Stimulated activated effector memory CD8-positive, alpha-beta T cell treated with anti-CD3 and anti-CD28 coated beads, Interleukin-12 subunit alpha, Interleukin-12 subunit beta, amount 100 ng/mL, for 72 hours (primary cell): ENCODE results near the gene KRT23.
"Not testable (repeated sequence)": the region's sequence is repeated elsewhere in the genome, so short reads cannot be mapped to it uniquely, and the experiment has no call there.

ENCODE experiments used
- ATAC-seq: fragments of 150-1000 bp; cut with Tn5 transposase; 2 replicates; pipeline ENCODE4 v1.10.0; 2021
- DNase-seq, 2 donors: peaks; one replicate each; pipeline ENCODE4 v3.0.0; 2021 to 2022; ENCODE audit warnings: low spot score in 2 of 2
- H3K27ac Mint-ChIP-seq: one replicate; pipeline ENCODE4 v1.8.0; 2022; ENCODE audit warnings: mild to moderate bottlenecking, mixed read lengths
- H3K36me3 Mint-ChIP-seq: one replicate; pipeline ENCODE4 v1.8.0; 2022; ENCODE audit warnings: mild to moderate bottlenecking, mixed read lengths
- H3K4me1 Mint-ChIP-seq: one replicate; pipeline ENCODE4 v1.8.0; 2022; ENCODE audit warnings: mixed read lengths
- H3K4me3 Mint-ChIP-seq: one replicate; pipeline ENCODE4 v1.8.0; 2022; ENCODE audit warnings: mild to moderate bottlenecking, mixed read lengths
- H3K9me3 Mint-ChIP-seq: one replicate; pipeline ENCODE4 v1.8.0; 2022; ENCODE audit warnings: mixed read lengths

Gene KRT23

GRCh38 chr17:40936437-40936971 is 942 bp downstream of the KRT23 start:
- no peak for DNase-seq
- Mint-ChIP-seq H3K9me3 (no peaks in the 10 kb centered on the region), H3K27ac (no peak overlapping the region), H3K4me3 (no peak overlapping the region), H3K4me1 (peaks cover 13% of the 10 kb centered on the region), H3K36me3 (no peaks in the 10 kb centered on the region)
- ATAC-seq = no peak

- ATAC-seq = peak; percentile 75
- Mint-ChIP-seq H3K9me3 (no peaks in the 10 kb centered on the region), H3K27ac (no peak overlapping the region), H3K36me3 (no peaks in the 10 kb centered on the region), H3K4me3 (no peak overlapping the region), H3K4me1 (peaks cover 13% of the 10 kb centered on the region)
- DNase-seq = no peak
Measured at GRCh38 chr17:40935624-40936023, 1.8 kb downstream of the KRT23 start.

- Mint-ChIP-seq H3K27ac (no peak overlapping the region), H3K36me3 (no peaks in the 10 kb centered on the region), H3K4me1 (peaks cover 11% of the 10 kb centered on the region), H3K9me3 (no peaks in the 10 kb centered on the region), H3K4me3 (no peak overlapping the region)
- DNase-seq = no peak
- ATAC-seq = no peak
Measured at GRCh38 chr17:40932608-40933007, 4.8 kb downstream of the KRT23 start.

- no peaks in the 10 kb centered on the region for H3K4me1 Mint-ChIP-seq
- H3K36me3 Mint-ChIP-seq = no peaks in the 10 kb centered on the region
- DNase-seq (no peak), ATAC-seq (no peak)
- H3K27ac Mint-ChIP-seq = no peak overlapping the region
- no peaks in the 10 kb centered on the region for H3K9me3 Mint-ChIP-seq
- H3K4me3 Mint-ChIP-seq = no peak overlapping the region
Measured at GRCh38 chr17:40931311-40931710, 6.1 kb downstream of the KRT23 start.

- H3K27ac Mint-ChIP-seq = no peak overlapping the region
- no peaks in the 10 kb centered on the region for H3K9me3 Mint-ChIP-seq
- ATAC-seq (no peak), DNase-seq (no peak)
- H3K4me3 Mint-ChIP-seq = no peak overlapping the region
- no peaks in the 10 kb centered on the region for H3K36me3 Mint-ChIP-seq
- no peaks in the 10 kb centered on the region for H3K4me1 Mint-ChIP-seq
Measured at GRCh38 chr17:40926341-40926740, 11.1 kb downstream of the KRT23 start.

GRCh38 chr17:40922239-40922638 is 15.2 kb downstream of the KRT23 start:
- DNase-seq = no peak

GRCh38 chr17:40921026-40921425 is 16.4 kb downstream of the KRT23 start:
- Mint-ChIP-seq H3K27ac (no peak overlapping the region), H3K4me1 (no peaks in the 10 kb centered on the region), H3K36me3 (no peaks in the 10 kb centered on the region), H3K4me3 (no peak overlapping the region), H3K9me3 (no peaks in the 10 kb centered on the region)
- ATAC-seq = no peak
- no peak for DNase-seq

More at GRCh38 chr17:40922239-40922638, 15.2 kb downstream of the KRT23 start:
- Mint-ChIP-seq H3K27ac (no peak overlapping the region), H3K4me3 (no peak overlapping the region), H3K36me3 (no peaks in the 10 kb centered on the region), H3K9me3 (no peaks in the 10 kb centered on the region), H3K4me1 (no peaks in the 10 kb centered on the region)
- ATAC-seq = no peak

- not testable (repeated sequence) for H3K36me3 Mint-ChIP-seq, H3K27ac Mint-ChIP-seq, H3K9me3 Mint-ChIP-seq, ATAC-seq, H3K4me3 Mint-ChIP-seq, DNase-seq, H3K4me1 Mint-ChIP-seq
Measured at GRCh38 chr17:40917116-40917515, 20.3 kb downstream of the KRT23 start.

- Mint-ChIP-seq H3K4me3 (no peak overlapping the region), H3K4me1 (no peaks in the 10 kb centered on the region), H3K36me3 (no peaks in the 10 kb centered on the region), H3K27ac (no peak overlapping the region), H3K9me3 (no peaks in the 10 kb centered on the region)
- DNase-seq (no peak), ATAC-seq (no peak)
Measured at GRCh38 chr17:40916366-40916765, 21.1 kb downstream of the KRT23 start.

- H3K9me3 Mint-ChIP-seq = no peaks in the 10 kb centered on the region
- no peaks in the 10 kb centered on the region for H3K4me1 Mint-ChIP-seq
- H3K27ac Mint-ChIP-seq = no peak overlapping the region
- H3K4me3 Mint-ChIP-seq = no peak overlapping the region
- no peak for DNase-seq
- H3K36me3 Mint-ChIP-seq = no peaks in the 10 kb centered on the region
- no peak for ATAC-seq
Measured at GRCh38 chr17:40915721-40916256, 21.7 kb downstream of the KRT23 start.

- no peak overlapping the region for H3K4me3 Mint-ChIP-seq
- H3K27ac Mint-ChIP-seq = no peak overlapping the region
- H3K9me3 Mint-ChIP-seq = no peaks in the 10 kb centered on the region
- no peaks in the 10 kb centered on the region for H3K36me3 Mint-ChIP-seq
- DNase-seq = no peak
- ATAC-seq = peak; percentile 94
- H3K4me1 Mint-ChIP-seq = no peaks in the 10 kb centered on the region
Measured at GRCh38 chr17:40915199-40915661, 22.2 kb downstream of the KRT23 start.

- H3K36me3 Mint-ChIP-seq = no peaks in the 10 kb centered on the region
- DNase-seq (no peak), ATAC-seq (no peak)
- H3K4me1 Mint-ChIP-seq = no peaks in the 10 kb centered on the region
- H3K9me3 Mint-ChIP-seq = no peaks in the 10 kb centered on the region
- no peak overlapping the region for H3K4me3 Mint-ChIP-seq
- no peak overlapping the region for H3K27ac Mint-ChIP-seq
Measured at GRCh38 chr17:40914075-40914855, 23.2 kb downstream of the KRT23 start.

GRCh38 chr17:40912486-40913210 is 24.8 kb downstream of the KRT23 start:
- H3K9me3 Mint-ChIP-seq = no peaks in the 10 kb centered on the region
- no peak overlapping the region for H3K27ac Mint-ChIP-seq
- H3K4me1 Mint-ChIP-seq = no peaks in the 10 kb centered on the region
- no peaks in the 10 kb centered on the region for H3K36me3 Mint-ChIP-seq
- DNase-seq = no peak
- ATAC-seq = no peak
- H3K4me3 Mint-ChIP-seq = no peak overlapping the region

- H3K4me3 Mint-ChIP-seq = no peak overlapping the region
- DNase-seq (no peak), ATAC-seq (no peak)
- no peaks in the 10 kb centered on the region for H3K9me3 Mint-ChIP-seq
- H3K27ac Mint-ChIP-seq = no peak overlapping the region
- H3K36me3 Mint-ChIP-seq = no peaks in the 10 kb centered on the region
- no peaks in the 10 kb centered on the region for H3K4me1 Mint-ChIP-seq
Measured at GRCh38 chr17:40910441-40910841, 27.0 kb downstream of the KRT23 start.

- Mint-ChIP-seq H3K4me3 (no peak overlapping the region), H3K27ac (no peak overlapping the region), H3K36me3 (no peaks in the 10 kb centered on the region), H3K4me1 (no peaks in the 10 kb centered on the region), H3K9me3 (no peaks in the 10 kb centered on the region)
- no peak for DNase-seq
- no peak for ATAC-seq
Measured at GRCh38 chr17:40909755-40910154, 27.7 kb downstream of the KRT23 start.
